Gastrocnemius medialis (tissue), 4 donors: ENCODE measurements around the gene RNF213.

ENCODE experiments used
- CTCF ChIP-seq, 5 experiments: fragments of 450-650 bp in 3 of 5; fragments of 200-600 bp in 2 of 5; sonication (generic) in 2 of 5; IDR thresholded peaks in 4 of 5; conservative IDR thresholded peaks in 1 of 5; 1 replicate in 4 of 5; 2 replicates in 1 of 5; pipeline ENCODE4 v1.5.1; 2016 to 2019; ENCODE audit warnings: antibody characterized with exemption in 5 of 5, mild to moderate bottlenecking in 3 of 5, moderate library complexity in 3 of 5
- POLR2A ChIP-seq, 2 donors: fragments of 450-650 bp; IDR thresholded peaks; one replicate each; pipeline ENCODE4 v1.6.1; 2017; ENCODE audit warnings: antibody characterized with exemption in 2 of 2, mild to moderate bottlenecking in 2 of 2, moderate library complexity in 2 of 2

- TF ChIP-seq CTCF (IDR thresholded peaks at IDR 0.05 in 4 of 5, conservative IDR thresholded peaks at IDR 0.05 in 1 of 5) (no peak), POLR2A (IDR thresholded peaks at IDR 0.05) (no peak)
These were observed 2.9 kb upstream of the RNF213 start for GRCh38 chr17:80257716-80258213.
